ENCODE data around the gene KDF1.

Gene KDF1

GRCh38 chr1:26959722-26960624, at the start of gene KDF1:
Gene KDF1, minus strand, starts transcription at chr1:26960468. Its CDS starts 8,088 bp downstream, at chr1:26952380.
- no peak for DNase-seq

GRCh38 chr1:27009601-27010197, 49.4 kb upstream of the KDF1 start:
- DNase-seq: no peak

- DNase-seq: no peak
Measured at GRCh38 chr1:27007909-27008582, 47.8 kb upstream of the KDF1 start.

- no peak for DNase-seq
Measured at GRCh38 chr1:27006683-27007082, 46.4 kb upstream of the KDF1 start.

- DNase-seq: no peak
Measured at GRCh38 chr1:27005648-27006496, 45.6 kb upstream of the KDF1 start.

GRCh38 chr1:27005166-27005530, 44.9 kb upstream of the KDF1 start:
- no peak for DNase-seq

GRCh38 chr1:27004471-27005165, 44.4 kb upstream of the KDF1 start:
- DNase-seq: peak; percentile 62

GRCh38 chr1:27003745-27004470, 43.6 kb upstream of the KDF1 start:
- no peak for DNase-seq

GRCh38 chr1:27001570-27002360, 41.5 kb upstream of the KDF1 start:
- no peak for DNase-seq

GRCh38 chr1:27000817-27001460, 40.7 kb upstream of the KDF1 start:
- peak; percentile 78 for DNase-seq

- DNase-seq: no peak
Measured at GRCh38 chr1:27000090-27000816, 40.0 kb upstream of the KDF1 start.

- peak; percentile 100 for DNase-seq
Measured at GRCh38 chr1:26999440-26999987, 39.2 kb upstream of the KDF1 start.

GRCh38 chr1:26998429-26999300, 38.4 kb upstream of the KDF1 start:
- DNase-seq: peak; percentile 69

- DNase-seq: no peak
Measured at GRCh38 chr1:26996665-26997064, 36.4 kb upstream of the KDF1 start.

GRCh38 chr1:26996024-26996423, 35.8 kb upstream of the KDF1 start:
- peak; percentile 36 for DNase-seq

GRCh38 chr1:26994787-26995517, 34.7 kb upstream of the KDF1 start:
- DNase-seq: no peak

Measured in fibroblast of upper back skin (primary cell).